ENCODE results near the gene WIPF1. TPM values are rescaled to one million over a fixed set of nuclear protein-coding genes. Genes with fewer than 3 reads are reported as not detected.

The WIPF1 gene
- total and polyA plus RNA-seq, 2 of the 13 experiments (the other 11 are each of a cell fraction or from before 2014, with no cell fraction given): 0.01 TPM; not detected in 1

- TF ChIP-seq ZNF704 (CRISPR knock-in tag; IDR thresholded peaks at IDR 0.05; ENCODE audit: borderline replicate concordance): no peak
- TF ChIP-seq TEAD2 (CRISPR knock-in tag; IDR thresholded peaks at IDR 0.05): no peak
- TF ChIP-seq ELK4 (CRISPR knock-in tag; IDR thresholded peaks at IDR 0.05; ENCODE audit: borderline replicate concordance): no peak
- TF ChIP-seq KDM1A (CRISPR knock-in tag; IDR thresholded peaks at IDR 0.05): no peak
- no peak for TF ChIP-seq AGO1 (IDR thresholded peaks at IDR 0.05; ENCODE audit: low read depth, low read length, poor library complexity, severe bottlenecking)
- no peak for TF ChIP-seq ZNF83 (CRISPR knock-in tag; IDR thresholded peaks at IDR 0.05; ENCODE audit: borderline replicate concordance)
- no peak for TF ChIP-seq TFDP1 (CRISPR knock-in tag; IDR thresholded peaks at IDR 0.05; ENCODE audit: borderline replicate concordance)
- TF ChIP-seq NR2F6 (IDR thresholded peaks at IDR 0.05): no peak
- no peak for TF ChIP-seq NR2F6 (CRISPR knock-in tag; IDR thresholded peaks at IDR 0.05)
Observed at GRCh38 chr2:174618179-174618578, 20.6 kb upstream of the WIPF1 start (continued).

- H4K20me1 ChIP-seq (ENCODE audit: insufficient read depth, low read length): no peaks in the 10 kb centered on the region
- H3K9me3 ChIP-seq (ENCODE audit: low read length): no peaks in the 10 kb centered on the region
- no peaks in the 10 kb centered on the region for H3K36me3 ChIP-seq (replicated peaks in 1 of 2; ENCODE audit: control insufficient read depth in 1 of 2, insufficient read depth in 2 of 2, low read length in 2 of 2)
- no peaks in the 10 kb centered on the region for H3K79me2 ChIP-seq (ENCODE audit: insufficient read depth, low read length)
- in situ Hi-C loops (cut with HindIII; ENCODE audit: extremely low pct_ligation_motif_present, low pct_unique_long_range_greater_than_20kb) (no loop called here), intact Hi-C loops (cut with micrococcal nuclease; ENCODE audit: unreplicated experiment) (no loop called here)
- H2AFZ ChIP-seq (ENCODE audit: low read length): no peak overlapping the region
- DNase-seq (ENCODE audit: low spot score) (no peak), ATAC-seq (no peak), FAIRE-seq (no peak)
- H3K4me3 ChIP-seq (replicated peaks in 1 of 3; ENCODE audit: insufficient read depth in 1 of 3, low read depth in 2 of 3, low read length in 3 of 3): no peak overlapping the region
- BruUV-seq (replicated peaks): no TSS peak
- H3K27ac ChIP-seq (ENCODE audit: extremely low read length, insufficient read depth, low read length): no peak overlapping the region
- no peaks in the 10 kb centered on the region for H3K27me3 ChIP-seq (ENCODE audit: control insufficient read depth in 1 of 2, insufficient read depth in 2 of 2, low read length in 2 of 2)
- 28% methylated on average over 3 of the region's 3 CpGs for WGBS (ENCODE audit: low lambda C conversion rate)
- H3K4me2 ChIP-seq (ENCODE audit: low read depth, low read length): no peak overlapping the region
- ChIA-PET POLR2A (no interaction called here), CTCF (ENCODE audit: low intra/inter-chr PET ratio, low total read pairs) (no interaction called here)
- 0 out of 2 replicates have a peak, but pooled peaks cover 7% of the 10 kb centered on the region for H3K4me1 ChIP-seq (ENCODE audit: insufficient read depth, low read length)
- H3K9ac ChIP-seq (ENCODE audit: insufficient read depth, low read depth, low read length): no peak overlapping the region
- TF ChIP-seq, protein P1, sequence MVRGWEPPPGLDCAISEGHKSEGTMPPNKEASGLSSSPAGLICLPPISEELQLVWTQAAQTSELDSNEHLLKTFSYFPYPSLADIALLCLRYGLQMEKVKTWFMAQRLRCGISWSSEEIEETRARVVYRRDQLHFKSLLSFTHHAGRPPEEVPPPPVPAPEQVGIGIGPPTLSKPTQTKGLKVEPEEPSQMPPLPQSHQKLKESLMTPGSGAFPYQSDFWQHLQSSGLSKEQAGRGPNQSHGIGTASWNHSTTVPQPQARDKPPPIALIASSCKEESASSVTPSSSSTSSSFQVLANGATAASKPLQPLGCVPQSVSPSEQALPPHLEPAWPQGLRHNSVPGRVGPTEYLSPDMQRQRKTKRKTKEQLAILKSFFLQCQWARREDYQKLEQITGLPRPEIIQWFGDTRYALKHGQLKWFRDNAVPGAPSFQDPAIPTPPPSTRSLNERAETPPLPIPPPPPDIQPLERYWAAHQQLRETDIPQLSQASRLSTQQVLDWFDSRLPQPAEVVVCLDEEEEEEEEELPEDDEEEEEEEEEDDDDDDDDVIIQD (CRISPR knock-in tag; IDR thresholded peaks at IDR 0.05; ENCODE audit: low read depth): no peak
- TF ChIP-seq ZBTB26 (CRISPR knock-in tag; IDR thresholded peaks at IDR 0.05; ENCODE audit: borderline replicate concordance): no peak
- no peak for TF ChIP-seq TRIM24 (CRISPR knock-in tag; IDR thresholded peaks at IDR 0.05)
- TF ChIP-seq, protein P2, sequence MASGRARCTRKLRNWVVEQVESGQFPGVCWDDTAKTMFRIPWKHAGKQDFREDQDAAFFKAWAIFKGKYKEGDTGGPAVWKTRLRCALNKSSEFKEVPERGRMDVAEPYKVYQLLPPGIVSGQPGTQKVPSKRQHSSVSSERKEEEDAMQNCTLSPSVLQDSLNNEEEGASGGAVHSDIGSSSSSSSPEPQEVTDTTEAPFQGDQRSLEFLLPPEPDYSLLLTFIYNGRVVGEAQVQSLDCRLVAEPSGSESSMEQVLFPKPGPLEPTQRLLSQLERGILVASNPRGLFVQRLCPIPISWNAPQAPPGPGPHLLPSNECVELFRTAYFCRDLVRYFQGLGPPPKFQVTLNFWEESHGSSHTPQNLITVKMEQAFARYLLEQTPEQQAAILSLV (CRISPR knock-in tag; IDR thresholded peaks at IDR 0.05; ENCODE audit: borderline replicate concordance): no peak
- no peak for TF ChIP-seq FOXP4 (CRISPR knock-in tag; IDR thresholded peaks at IDR 0.05)
Observed at GRCh38 chr2:174617718-174618117, 20.1 kb upstream of the WIPF1 start.
